Measurements from ENCODE around the gene KCNT2.

GRCh38 chr1:196545222-196545621 is 63.0 kb downstream of the KCNT2 start:
- TF ChIP-seq CTCF (IDR thresholded peaks at IDR 0.05; ENCODE audit: low read depth, low read length, missing input control) (no peak), JUND (IDR thresholded peaks at IDR 0.05) (no peak), YY1 (IDR thresholded peaks at IDR 0.05) (no peak), TAF1 (conservative IDR thresholded peaks at IDR 0.05) (no peak), ZBTB33 (IDR thresholded peaks at IDR 0.05) (no peak), MAX (IDR thresholded peaks at IDR 0.05) (no peak), RXRA (IDR thresholded peaks at IDR 0.05) (no peak), FOXA1 (IDR thresholded peaks at IDR 0.05) (no peak)

Data from liver (tissue), 3 donors.